OCI-LY7 (cell line): Measurements from ENCODE around the gene UBE3B. TPM values are rescaled to one million over a fixed set of nuclear protein-coding genes. Genes with fewer than 3 reads are reported as not detected.

Source experiments
- BruUV-seq: library from RNA; stranded (reverse); fragments of 400-500 nt; replicated peaks from 2 replicates; lab custom pipeline; 2021; lab: Mats Ljungman, UMichigan
- CTCF ChIA-PET: fragments of 300-600 bp; sonication (Branson Sonifier 250); formaldehyde crosslinking; loops from one replicate; lab custom pipeline; 2022; ENCODE audit warnings: antibody characterized with exemption; ENCODE audit not compliant: unreplicated experiment; lab: Charles Lee
- POLR2A ChIA-PET: fragments of 300-600 bp; sonication (Branson Sonifier 250); formaldehyde crosslinking; loops from one replicate; lab custom pipeline; 2022; ENCODE audit warnings: antibody characterized with exemption; lab: Charles Lee
- DNase-seq: peaks from one replicate; pipeline ENCODE4 v3.0.0-alpha.2; 2015; ENCODE audit warnings: low spot score
- H2AFZ ChIP-seq: fragments of 200-600 bp; sonication (generic), shearing (Covaris generic); 2 replicates; pipeline ENCODE4 v1.6.1; 2014; ENCODE audit warnings: mild to moderate bottlenecking, antibody characterized with exemption, low read length, moderate library complexity
- H3K27ac ChIP-seq: fragments of 200-600 bp; sonication (generic); 2 replicates; pipeline ENCODE4 v1.5.1; 2014; ENCODE audit warnings: mixed run types, low read depth, mild to moderate bottlenecking, moderate library complexity, low read length, inconsistent platforms; ENCODE audit not compliant: poor library complexity, severe bottlenecking
- H3K36me3 ChIP-seq: fragments of 200-600 bp; sonication (generic); 2 replicates; pipeline ENCODE4 v1.6.1; 2014; ENCODE audit warnings: mild to moderate bottlenecking, antibody characterized with exemption, low read length, moderate library complexity, mixed read lengths; ENCODE audit not compliant: insufficient read depth
- H3K4me1 ChIP-seq: fragments of 200-600 bp; sonication (generic); 2 replicates; pipeline ENCODE4 v1.5.1; 2014; ENCODE audit warnings: mild to moderate bottlenecking, low read length; ENCODE audit not compliant: insufficient read depth, poor library complexity, severe bottlenecking
- H3K4me2 ChIP-seq: fragments of 200-600 bp; sonication (generic); 2 replicates; pipeline ENCODE4 v1.6.1; 2014; ENCODE audit warnings: mild to moderate bottlenecking, low read length
- H3K4me3 ChIP-seq: fragments of 200-600 bp; sonication (generic); 2 replicates; pipeline ENCODE4 v1.5.1; 2014; ENCODE audit warnings: mild to moderate bottlenecking, low read depth, low read length; ENCODE audit not compliant: poor library complexity, severe bottlenecking
- H3K79me2 ChIP-seq: fragments of 200-600 bp; sonication (generic); 2 replicates; pipeline ENCODE4 v1.6.1; 2016; ENCODE audit warnings: low read depth, mild to moderate bottlenecking, low read length, moderate library complexity, mixed read lengths; ENCODE audit not compliant: insufficient read depth
- H3K9me2 ChIP-seq: fragments of 200-600 bp; sonication (generic); 2 replicates; pipeline ENCODE4 v1.6.1; 2016; ENCODE audit warnings: mild to moderate bottlenecking, low read length, mixed read lengths; ENCODE audit not compliant: insufficient read depth
- H3K9me3 ChIP-seq: fragments of 200-600 bp; sonication (generic); 2 replicates; pipeline ENCODE4 v1.6.1; 2014; ENCODE audit warnings: mild to moderate bottlenecking, mixed run types, low read length, mixed read lengths
- H4K20me1 ChIP-seq: fragments of 200-600 bp; sonication (generic); 2 replicates; pipeline ENCODE4 v1.6.1; 2014; ENCODE audit warnings: mild to moderate bottlenecking, antibody characterized with exemption, low read length, moderate library complexity, mixed read lengths; ENCODE audit not compliant: insufficient read depth
- CTCF ChIP-seq: fragments of 200-600 bp; sonication (generic); conservative IDR thresholded peaks from 2 replicates; pipeline ENCODE4 v1.5.1; 2014; ENCODE audit warnings: mild to moderate bottlenecking, antibody characterized with exemption, low read length, moderate library complexity, mixed read lengths
- EZH2phosphoT487 ChIP-seq: fragments of 200-600 bp; sonication (generic); IDR thresholded peaks from 2 replicates; pipeline ENCODE4 v1.6.1; 2018; ENCODE audit warnings: low read depth, borderline replicate concordance, mild to moderate bottlenecking, mixed run types, antibody characterized with exemption, low read length, moderate library complexity, mixed read lengths
- intact Hi-C: fragments of 100-400 bp; cut with micrococcal nuclease; formaldehyde crosslinking; loops from one replicate; pipeline ENCODE4 v1.10.0; 2022; ENCODE audit not compliant: unreplicated experiment
- total RNA-seq, 2 experiments: library from RNA; depleted of rRNA in 1 of 2; stranded (reverse); fragments of >200 nt in 1 of 2; shearing (Covaris generic) in 1 of 2; gene quantifications; 2 replicates each; pipeline ENCODE4 v1.2.3, GENCODE V29; 2014 to 2022

Gene UBE3B
- total RNA-seq, 2 experiments from 2014 or later = 27.8 to 32.6 TPM

- BruUV-seq = no TSS peak
- peaks cover 62% of the 10 kb centered on the region for H3K36me3 ChIP-seq
- no peaks in the 10 kb centered on the region for H4K20me1 ChIP-seq
- peaks cover 12% of the 10 kb centered on the region; the same call in 1 of the 2 replicates for H3K79me2 ChIP-seq
- no peaks in the 10 kb centered on the region for H3K9me3 ChIP-seq
- H2AFZ ChIP-seq = no peak overlapping the region
- TF ChIP-seq EZH2phosphoT487 (no peak), CTCF (no peak)
- CTCF ChIA-PET = no interaction called here
- no peak for DNase-seq
- intact Hi-C loops = no loop called here
- H3K4me3 ChIP-seq = no peak overlapping the region
- no peak overlapping the region for H3K27ac ChIP-seq
- POLR2A ChIA-PET = no interaction called here
- H3K9me2 ChIP-seq = no peaks in the 10 kb centered on the region
- H3K4me1 ChIP-seq = peaks cover 13% of the 10 kb centered on the region
- H3K4me2 ChIP-seq = no peak overlapping the region
These were observed 18.2 kb upstream of the UBE3B start for GRCh38 chr12:109459247-109459646.

- Histone ChIP-seq H2AFZ (no peak overlapping the region), H3K9me3 (no peaks in the 10 kb centered on the region), H3K9me2 (no peaks in the 10 kb centered on the region), H3K27ac (peak overlapping the region; percentile 24), H3K79me2 (peaks cover 12% of the 10 kb centered on the region; the same call in 1 of the 2 replicates), H3K4me3 (no peak overlapping the region), H3K36me3 (peaks cover 55% of the 10 kb centered on the region), H3K4me1 (peaks cover 13% of the 10 kb centered on the region), H3K4me2 (peak overlapping the region; percentile 43; the same call in 1 of the 2 replicates), H4K20me1 (no peaks in the 10 kb centered on the region)
- no TSS peak for BruUV-seq
- ChIA-PET POLR2A (interaction anchor here (1.2 kb wide), 1 partner anchor 17 kb away, joined by 3 read pairs; the partner anchor contains the start of genes KCTD10 and UBE3B), CTCF (no interaction called here)
- no peak for DNase-seq
- intact Hi-C loops = no loop called here
- TF ChIP-seq EZH2phosphoT487 (no peak), CTCF (no peak)
These were observed 16.9 kb upstream of the UBE3B start for GRCh38 chr12:109460538-109460937.

- Histone ChIP-seq H3K36me3 (peaks cover 55% of the 10 kb centered on the region), H3K27ac (peak overlapping the region; percentile 24), H3K4me1 (peaks cover 13% of the 10 kb centered on the region), H3K4me2 (peak overlapping the region; percentile 43), H4K20me1 (no peaks in the 10 kb centered on the region), H3K9me3 (no peaks in the 10 kb centered on the region), H3K79me2 (peaks cover 12% of the 10 kb centered on the region; the same call in 1 of the 2 replicates), H3K4me3 (no peak overlapping the region), H3K9me2 (no peaks in the 10 kb centered on the region), H2AFZ (no peak overlapping the region)
- no TSS peak for BruUV-seq
- POLR2A ChIA-PET = interaction anchor here (0.6 to 1.2 kb wide), 2 partner anchors 16 to 55 kb away, joined by 3 to 5 read pairs; partner anchors contain the start of genes KCTD10 and UBE3B
- no peak for TF ChIP-seq EZH2phosphoT487
- no peak for TF ChIP-seq CTCF
- peak; percentile 50 for DNase-seq
- intact Hi-C loops = no loop called here
- CTCF ChIA-PET = no interaction called here
These were observed 16.2 kb upstream of the UBE3B start for GRCh38 chr12:109461049-109461845.
